ENCODE data around the gene BRD8. TPM values are rescaled to one million over a fixed set of nuclear protein-coding genes. Genes with fewer than 3 reads are reported as not detected.

The BRD8 gene
- polyA plus RNA-seq, 3 donors, result 116 to 184 (median 141) TPM

Other genes with a start within 250 kb of the BRD8 start
- 10 to 100 TPM; 48.3 to 55.1 (median 54.0) TPM for gene FAM13B, start 145.6 kb downstream of the BRD8 start, polyA plus RNA-seq (ENCODE audit: insufficient read length in 3 of 3)
- under 1 TPM in 2 of 3 donors, not detected in 1; 0.19 to 0.26 TPM for gene WNT8A, start 94.6 kb downstream of the BRD8 start, polyA plus RNA-seq (ENCODE audit: insufficient read length in 3 of 3)
- 10 to 100 TPM; 17.6 to 26.4 (median 26.3) TPM for gene NME5, start 39.2 kb downstream of the BRD8 start, polyA plus RNA-seq (ENCODE audit: insufficient read length in 3 of 3)
- 10 to 100 TPM; 33.1 to 53.9 (median 49.9) TPM for gene KIF20A, start 482 bp upstream of the BRD8 start, polyA plus RNA-seq (ENCODE audit: insufficient read length in 3 of 3)
- gene CDC23, start 34.7 kb upstream of the BRD8 start, polyA plus RNA-seq (ENCODE audit: insufficient read length in 3 of 3), result 10 to 100 TPM; 54.6 to 66.7 (median 62.9) TPM
- gene GFRA3, start 96.0 kb upstream of the BRD8 start, polyA plus RNA-seq (ENCODE audit: insufficient read length in 3 of 3), result 1 to 10 TPM; 3.0 to 4.4 (median 3.4) TPM
- 1 to 10 TPM; 8.4 to 8.9 (median 8.8) TPM for gene CDC25C, start 153.2 kb upstream of the BRD8 start, polyA plus RNA-seq (ENCODE audit: insufficient read length in 3 of 3)
- 10 to 100 TPM; 32.3 to 36.4 (median 32.8) TPM for gene FAM53C, start 159.6 kb upstream of the BRD8 start, polyA plus RNA-seq (ENCODE audit: insufficient read length in 3 of 3)
- gene KDM3B, start 174.1 kb upstream of the BRD8 start, polyA plus RNA-seq (ENCODE audit: insufficient read length in 3 of 3), result 100 to 1,000 TPM in 1 of 3 donors, 10 to 100 TPM in 2; 92.1 to 103 (median 94.4) TPM